Renal pelvis (tissue), 4 donors: ENCODE results near the gene WNT9A. TPM values are rescaled to one million over a fixed set of nuclear protein-coding genes. Genes with fewer than 3 reads are reported as not detected.

Experiments
- DNase-seq: peaks from one replicate; pipeline ENCODE4 v3.0.0-alpha.2; 2013
- polyA plus RNA-seq, 3 donors: library from polyadenylated mRNA; unstranded; fragments of 120-200 nt; gene quantifications; one replicate each; pipeline ENCODE4 v1.2.1, GENCODE V29; 2013; ENCODE audit not compliant: insufficient read length in 3 of 3

Gene WNT9A
- polyA plus RNA-seq, 3 donors: 1.6 to 1.7 (median 1.6) TPM

GRCh38 chr1:227955808-227956207, 8.1 kb upstream of the WNT9A start:
- no peak for DNase-seq

GRCh38 chr1:227954163-227954850, 6.6 kb upstream of the WNT9A start:
- no peak for DNase-seq

- DNase-seq: no peak
Observed at GRCh38 chr1:227953022-227953412, 5.3 kb upstream of the WNT9A start.

GRCh38 chr1:227952374-227953021, 4.8 kb upstream of the WNT9A start:
- no peak for DNase-seq

GRCh38 chr1:227951624-227952373, 4.1 kb upstream of the WNT9A start:
- no peak for DNase-seq

GRCh38 chr1:227950735-227951346, 3.1 kb upstream of the WNT9A start:
- DNase-seq: no peak

- no peak for DNase-seq
Observed at GRCh38 chr1:227949954-227950734, 2.4 kb upstream of the WNT9A start.

GRCh38 chr1:227949341-227949921, 1.7 kb upstream of the WNT9A start:
- no peak for DNase-seq

GRCh38 chr1:227948493-227949260, 945 bp upstream of the WNT9A start:
- DNase-seq: no peak

GRCh38 chr1:227947386-227947675, 401 bp downstream of the WNT9A start:
- no peak for DNase-seq

GRCh38 chr1:227946624-227947385, 927 bp downstream of the WNT9A start:
- DNase-seq: peak; percentile 71

GRCh38 chr1:227945891-227946623, 1.7 kb downstream of the WNT9A start:
- DNase-seq: no peak

- no peak for DNase-seq
Observed at GRCh38 chr1:227944931-227945890, 2.5 kb downstream of the WNT9A start.

GRCh38 chr1:227944090-227944930, 3.4 kb downstream of the WNT9A start:
- DNase-seq: no peak

GRCh38 chr1:227943381-227944089, 4.2 kb downstream of the WNT9A start:
- DNase-seq: no peak

- DNase-seq: no peak
Observed at GRCh38 chr1:227942716-227943261, 4.9 kb downstream of the WNT9A start.
